CD4-positive, CD25-positive, alpha-beta regulatory T cell (primary cell): ENCODE results near the gene FAM89A. TPM values are rescaled to one million over a fixed set of nuclear protein-coding genes. Genes with fewer than 3 reads are reported as not detected.

Experiments used
- polyA plus RNA-seq, 4 donors: library from polyadenylated mRNA; unstranded; fragments of 300-500 nt; fragmentation: Illumina TruSeq; gene quantifications; one replicate each; pipeline ENCODE4 v1.2.3, GENCODE V29; 2021
- total RNA-seq: library from RNA; stranded (reverse); gene quantifications from one replicate; pipeline ENCODE4 v1.2.3, GENCODE V29; 2022

Gene FAM89A
- total and polyA plus RNA-seq, 5 donors from 2014 or later = 1.1 to 7.9 (median 5.1) TPM

Other genes starting within 250 kb of the FAM89A start
- 3.8 TPM for gene C1orf198, start 171.7 kb downstream of the FAM89A start, total RNA-seq
- gene C1orf198, start 171.7 kb downstream of the FAM89A start, polyA plus RNA-seq = 1 to 10 TPM; 3.1 to 5.3 (median 4.3) TPM
- 40.5 TPM for gene TTC13, start 61.4 kb downstream of the FAM89A start, total RNA-seq
- 10 to 100 TPM in 3 of 4 donors, 1 to 10 TPM in 1; 8.9 to 13.8 (median 11.1) TPM for gene TTC13, start 61.4 kb downstream of the FAM89A start, polyA plus RNA-seq
- 6.8 TPM for gene ARV1, start 61.2 kb downstream of the FAM89A start, total RNA-seq
- 10 to 100 TPM; 30.7 to 41.6 (median 35.1) TPM for gene ARV1, start 61.2 kb downstream of the FAM89A start, polyA plus RNA-seq
- gene TRIM67, start 121.8 kb upstream of the FAM89A start, total RNA-seq = not detected
- gene TRIM67, start 121.8 kb upstream of the FAM89A start, polyA plus RNA-seq = not detected
- 23.1 TPM for gene GNPAT, start 201.0 kb upstream of the FAM89A start, total RNA-seq
- 10 to 100 TPM; 36.4 to 46.8 (median 41.7) TPM for gene GNPAT, start 201.0 kb upstream of the FAM89A start, polyA plus RNA-seq